Suppressor macrophage (primary cell): Measurements from ENCODE around the gene CFAP157.

Source experiments
- DNase-seq, 4 experiments: peaks; one replicate each; pipeline ENCODE4 v3.0.0-alpha.2; 2020 to 2022
- total RNA-seq, 17 experiments: gene quantifications; one replicate each; lab custom pipeline; 2026; ENCODE audit warnings: mixed read lengths in 6 of 17, inconsistent platforms in 3 of 17; lab: John Stamatoyannopoulos, UW

Gene CFAP157
- total RNA-seq: 0 to 2.3 (median 0.04) reads per million in 17 experiments

DNA sequence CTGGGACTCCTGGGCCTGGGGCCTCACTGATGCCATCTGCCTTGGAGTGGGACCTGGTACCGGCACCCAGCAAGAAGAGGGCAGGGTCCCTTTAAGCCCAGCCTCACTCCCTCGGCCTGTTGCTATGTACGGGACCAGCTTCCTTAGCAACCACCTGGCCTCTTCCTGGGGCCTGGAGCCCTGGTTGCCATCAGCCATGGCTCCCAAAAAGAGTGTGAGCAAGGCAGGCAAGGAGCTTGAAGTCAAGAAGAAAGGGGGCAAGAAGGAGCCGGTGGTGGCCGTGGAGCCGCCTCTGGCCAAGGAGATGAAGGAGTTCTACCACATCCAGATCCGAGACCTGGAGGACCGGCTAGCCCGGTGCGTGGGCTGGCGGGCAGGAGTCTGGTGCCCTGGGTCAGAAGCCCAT, at the start of gene CFAP157:
TSS of gene CFAP157 (plus strand) at position 153 of the 406 bp plus-strand sequence. CDS start at position 197, 44 bp downstream.
- DNase-seq: peak in 2 of 4 experiments; percentile 13 to 17

DNA sequence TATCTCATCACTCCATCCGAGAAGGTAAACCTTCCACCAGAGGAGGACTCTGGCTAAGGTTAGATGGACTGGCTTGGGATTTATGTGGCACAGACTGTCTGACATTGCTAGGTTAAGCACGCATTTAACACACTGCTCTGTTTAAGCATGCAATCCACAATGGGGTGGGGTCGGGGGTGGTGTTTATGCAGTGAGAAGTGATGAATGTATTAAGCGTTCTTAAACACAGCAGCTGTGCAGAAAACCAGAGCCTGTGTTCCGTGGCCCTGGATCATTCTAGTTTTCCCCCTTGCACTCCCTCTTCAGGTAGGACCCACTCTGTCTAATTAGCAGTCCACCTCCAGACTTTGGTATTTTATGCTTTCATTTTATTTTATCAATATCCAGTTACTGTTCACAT, 48.4 kb upstream of the CFAP157 start:
- DNase-seq: no peak

DNA sequence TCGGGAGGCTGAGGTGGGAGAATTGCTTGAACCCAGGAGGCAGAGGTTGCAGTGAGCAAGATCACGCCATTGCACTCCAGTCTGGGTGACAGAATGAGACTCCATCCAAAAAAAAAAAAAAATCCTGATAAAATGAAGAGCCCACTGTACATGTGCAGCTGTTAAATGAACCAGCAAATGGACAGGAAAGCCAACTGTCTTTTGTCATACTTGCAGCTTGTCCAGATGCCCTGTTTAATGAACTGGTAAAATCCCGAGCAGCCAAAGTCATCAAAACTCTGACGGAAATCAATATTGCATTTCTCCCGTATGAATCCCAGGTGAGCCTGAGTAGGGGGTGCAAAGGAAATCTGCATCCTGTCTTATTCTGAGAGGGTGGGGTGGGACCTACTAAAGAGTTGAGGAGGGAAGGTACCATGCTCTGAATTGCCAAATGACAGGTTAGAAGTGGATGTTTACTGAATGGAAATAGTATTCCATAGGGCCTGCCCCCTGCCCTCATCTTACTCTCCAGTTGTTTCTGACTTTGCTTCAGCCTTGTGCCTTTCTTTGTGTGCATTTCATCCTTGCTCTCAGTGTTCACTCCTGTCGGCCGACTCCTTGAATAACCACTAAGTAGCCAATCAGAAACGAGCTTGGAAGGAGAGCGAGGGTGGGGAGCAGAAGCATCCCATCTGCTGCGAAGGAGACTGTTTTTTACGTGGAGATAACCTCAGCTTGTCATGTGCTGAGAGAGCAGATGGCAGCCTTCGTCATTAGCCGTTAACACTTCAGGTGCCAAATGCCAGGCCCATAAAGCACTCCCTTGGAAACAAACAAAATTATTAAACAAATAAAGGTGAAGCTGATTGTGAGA, 45.7 kb upstream of the CFAP157 start:
- no peak for DNase-seq

DNA sequence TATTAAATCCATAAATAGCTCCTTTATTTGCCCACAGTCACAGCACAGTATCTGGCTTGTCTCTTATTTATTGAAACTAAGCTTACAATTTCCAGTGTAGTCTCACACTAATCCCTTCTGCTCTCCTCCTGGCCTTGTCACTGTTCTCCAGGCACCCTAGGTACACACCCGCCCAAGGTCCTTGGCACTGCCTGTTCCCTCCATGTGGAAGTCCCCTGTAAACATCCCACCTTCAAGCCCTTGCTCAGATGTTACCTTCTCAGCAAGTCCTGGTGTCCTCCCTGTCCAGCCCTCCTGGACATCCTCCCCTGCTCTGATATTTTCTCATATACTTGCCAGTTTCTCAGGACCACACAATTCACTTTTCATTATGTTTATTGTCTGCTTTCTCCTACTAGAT, 44.2 kb upstream of the CFAP157 start:
- no peak for DNase-seq

DNA sequence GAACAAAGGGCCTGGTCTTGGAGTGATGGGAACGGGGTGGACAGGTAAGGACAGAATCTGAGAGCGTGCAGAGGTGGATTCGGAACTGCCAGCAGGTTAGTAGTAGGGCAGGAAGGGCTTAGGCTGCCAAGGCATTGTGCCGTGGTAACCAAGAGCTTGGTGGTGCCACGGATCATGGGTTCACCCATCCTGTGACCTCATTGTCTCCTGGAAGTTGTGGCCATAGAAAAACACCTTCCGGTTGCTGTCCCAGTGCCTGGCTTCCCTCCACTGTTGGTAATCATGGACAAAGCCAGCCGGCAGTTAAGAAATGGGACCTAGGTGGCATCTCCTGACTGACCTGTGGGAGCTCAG, 42.5 kb upstream of the CFAP157 start:
- no peak for DNase-seq

DNA sequence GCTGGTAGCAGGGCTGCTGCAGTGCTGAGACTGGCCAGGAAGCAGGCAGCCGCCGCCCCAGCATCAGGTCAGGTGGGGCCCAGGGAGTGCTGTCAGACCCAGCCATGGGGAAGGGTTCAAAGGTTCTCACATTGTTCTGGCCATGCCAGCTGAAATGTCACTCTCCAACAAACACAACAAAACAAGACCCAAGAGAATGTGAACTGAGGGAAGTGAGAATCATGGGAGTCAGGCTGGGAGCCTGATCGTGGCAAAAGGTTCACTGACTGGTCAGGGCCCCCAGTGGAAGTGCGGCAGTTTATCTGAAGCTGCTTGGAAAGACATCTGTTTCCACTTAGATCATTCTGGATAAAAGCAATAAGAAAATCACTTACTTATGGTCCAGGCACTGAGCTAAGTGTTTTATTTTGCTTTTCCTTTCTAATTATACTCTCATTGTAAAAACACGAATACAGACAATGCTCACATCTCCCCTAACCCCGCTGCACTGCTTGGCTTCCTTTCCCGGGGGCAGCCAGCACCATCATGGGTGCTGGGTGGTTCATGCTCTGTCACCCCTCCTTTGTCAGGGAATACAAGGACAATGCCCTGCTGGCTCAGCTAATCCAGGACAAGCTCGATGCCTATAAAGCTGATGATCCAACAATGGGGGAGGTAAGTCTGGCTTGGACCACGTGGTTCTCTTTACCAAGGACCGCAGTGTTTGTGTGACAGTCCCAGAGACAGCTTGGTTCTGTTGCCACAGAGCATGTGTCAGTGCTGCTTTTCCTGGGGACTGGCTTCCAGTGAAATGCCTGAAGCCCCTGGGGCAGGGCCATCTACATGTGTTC, 41.9 kb upstream of the CFAP157 start:
- DNase-seq: no peak

DNA sequence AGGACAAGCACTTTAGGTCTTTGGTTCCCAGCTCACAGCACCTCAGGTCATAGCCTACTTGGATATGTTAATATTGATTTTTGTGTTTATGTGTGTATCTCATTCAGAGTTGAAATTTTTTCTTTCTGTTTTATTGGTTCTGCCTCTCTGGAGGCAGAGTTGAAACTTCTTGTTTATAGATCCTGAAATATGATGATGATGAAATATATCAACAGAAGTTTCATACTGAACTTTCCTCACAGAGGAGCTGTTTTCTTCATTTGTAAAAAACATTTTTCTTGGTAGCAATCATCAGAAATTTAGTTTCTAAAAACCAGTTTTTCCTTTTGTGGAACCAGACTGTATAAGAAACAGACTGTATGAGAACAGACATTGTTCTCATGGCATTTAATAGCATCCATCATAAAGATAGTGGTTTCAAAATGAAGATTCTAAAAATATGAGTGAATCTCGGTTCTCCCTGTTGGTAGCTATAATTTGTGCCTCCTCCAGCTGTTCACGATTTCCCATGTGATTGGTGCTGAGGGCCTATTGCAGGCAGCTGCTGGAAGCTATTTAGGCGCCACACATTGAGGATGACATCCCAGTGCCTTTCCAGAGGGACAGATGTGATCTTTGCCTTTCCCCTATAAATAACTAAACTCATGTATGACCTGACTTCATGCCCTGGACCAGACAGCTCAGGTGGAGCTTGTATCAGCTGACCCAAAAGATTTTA, 39.5 kb upstream of the CFAP157 start:
- DNase-seq: peak in 1 of 4 experiments; percentile 16

DNA sequence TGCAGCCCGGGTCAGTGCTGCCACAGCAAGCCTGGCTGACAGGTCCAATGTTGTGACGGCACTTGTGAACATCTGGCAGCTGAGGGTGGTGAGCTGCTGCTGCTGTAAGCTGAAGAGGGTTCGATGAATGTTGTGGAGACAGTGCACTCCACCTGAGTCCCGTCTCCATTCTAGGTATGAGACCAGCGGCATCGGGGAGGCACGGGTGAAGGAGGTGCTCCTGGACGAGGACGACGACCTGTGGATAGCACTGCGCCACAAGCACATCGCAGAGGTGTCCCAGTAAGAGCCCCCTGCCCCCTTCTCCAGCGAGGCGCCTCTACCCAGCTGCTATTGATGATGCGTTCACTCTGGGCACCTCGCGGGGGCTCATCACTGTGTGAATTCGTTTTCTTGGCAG, 38.9 kb upstream of the CFAP157 start:
- DNase-seq: no peak

DNA sequence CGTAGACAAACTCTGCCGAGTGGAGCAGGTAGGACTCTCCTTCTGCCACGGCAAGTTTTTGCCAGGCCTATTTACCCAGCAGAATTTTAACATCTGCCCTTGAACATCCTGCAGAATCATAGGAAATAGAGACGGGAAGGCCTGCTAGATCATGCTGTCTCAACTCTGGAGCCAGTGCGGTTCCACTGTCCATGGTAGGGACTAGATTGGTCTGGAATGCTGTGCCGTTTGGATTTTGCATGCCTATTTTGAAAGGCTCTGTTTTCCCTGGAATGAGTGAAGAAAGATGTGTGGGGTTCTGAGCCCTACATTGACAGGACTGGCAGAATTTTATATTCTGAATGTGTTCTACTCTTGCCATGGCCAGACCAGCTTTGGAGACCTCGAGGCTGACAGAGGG, 33.6 kb upstream of the CFAP157 start:
- DNase-seq: no peak

DNA sequence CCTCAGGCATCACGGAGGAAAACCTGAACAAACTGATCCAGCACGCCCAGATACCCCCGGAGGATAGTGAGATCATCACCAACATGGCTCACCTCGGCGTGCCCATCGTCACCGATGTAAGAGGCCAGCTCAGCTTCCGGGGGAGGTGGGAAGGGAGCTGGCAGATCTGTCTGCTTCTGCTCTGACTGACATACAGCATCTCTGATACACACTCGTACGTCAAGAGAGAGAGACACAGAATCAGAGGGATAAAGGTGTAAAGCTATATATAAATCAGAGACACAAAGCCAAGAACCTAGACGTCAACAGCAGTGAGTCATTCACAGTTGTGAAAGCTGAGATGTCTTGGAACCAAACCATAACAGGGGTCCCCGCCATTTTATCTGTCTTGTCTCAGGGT, 30.1 kb upstream of the CFAP157 start:
- no peak for DNase-seq

DNA sequence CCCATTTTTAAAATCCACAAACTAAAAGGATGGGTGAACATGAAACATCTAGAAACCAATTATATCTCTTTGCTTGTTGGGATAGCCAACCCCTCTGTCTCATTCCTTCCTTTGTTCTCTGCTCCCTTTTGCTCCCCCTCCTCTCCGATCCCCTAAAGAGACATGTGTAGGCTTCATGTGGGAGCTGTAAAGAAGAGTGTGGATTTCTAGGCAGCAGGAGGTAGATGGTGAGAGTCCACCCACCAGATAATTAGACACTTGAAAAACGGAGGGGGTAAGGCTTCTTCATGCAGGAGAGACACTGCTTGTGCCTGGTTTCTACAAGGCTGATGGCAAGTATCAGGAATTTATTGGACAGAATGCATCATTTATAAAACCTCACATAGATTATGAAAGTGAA, 27.3 kb upstream of the CFAP157 start:
- no peak for DNase-seq

DNA sequence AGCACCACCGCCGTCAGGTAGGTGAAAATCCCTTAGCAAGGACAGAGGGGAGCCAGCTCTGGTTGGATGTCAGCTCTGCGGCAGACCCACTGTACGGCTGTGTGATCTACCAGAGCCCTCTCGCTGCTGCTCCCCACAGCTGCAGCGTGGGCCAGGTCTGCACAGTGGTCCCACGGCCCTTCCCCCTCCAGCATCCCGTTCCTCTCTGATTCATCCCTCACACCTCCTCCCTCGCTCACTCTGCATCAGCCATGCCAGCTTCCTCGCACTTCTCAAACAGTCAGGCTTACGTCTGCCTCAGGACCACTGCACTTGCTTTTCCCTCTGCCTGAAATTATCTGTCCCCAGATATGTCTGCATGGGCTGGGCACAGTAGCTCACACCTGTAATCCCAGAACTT, 26.6 kb upstream of the CFAP157 start:
- no peak for DNase-seq

DNA sequence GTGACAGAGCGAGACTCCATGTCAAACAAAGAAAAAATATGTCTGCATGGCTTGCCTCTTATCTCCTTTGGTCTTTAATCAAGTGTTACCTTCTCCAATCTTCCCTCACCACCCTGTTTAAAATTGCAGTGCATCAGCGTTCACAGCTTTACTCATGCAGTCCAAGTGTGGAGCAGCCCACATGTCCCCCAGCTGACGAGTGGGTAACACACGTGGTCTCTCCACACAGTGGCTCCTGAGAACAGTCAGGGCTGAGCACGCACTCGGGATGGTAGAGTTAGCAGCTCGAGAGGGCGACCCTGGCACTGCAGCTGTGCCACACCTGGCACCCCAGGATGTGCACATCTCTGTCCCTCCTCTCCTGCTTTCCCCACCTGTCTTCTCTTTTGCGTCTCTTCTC, 25.9 kb upstream of the CFAP157 start:
- DNase-seq: no peak

DNA sequence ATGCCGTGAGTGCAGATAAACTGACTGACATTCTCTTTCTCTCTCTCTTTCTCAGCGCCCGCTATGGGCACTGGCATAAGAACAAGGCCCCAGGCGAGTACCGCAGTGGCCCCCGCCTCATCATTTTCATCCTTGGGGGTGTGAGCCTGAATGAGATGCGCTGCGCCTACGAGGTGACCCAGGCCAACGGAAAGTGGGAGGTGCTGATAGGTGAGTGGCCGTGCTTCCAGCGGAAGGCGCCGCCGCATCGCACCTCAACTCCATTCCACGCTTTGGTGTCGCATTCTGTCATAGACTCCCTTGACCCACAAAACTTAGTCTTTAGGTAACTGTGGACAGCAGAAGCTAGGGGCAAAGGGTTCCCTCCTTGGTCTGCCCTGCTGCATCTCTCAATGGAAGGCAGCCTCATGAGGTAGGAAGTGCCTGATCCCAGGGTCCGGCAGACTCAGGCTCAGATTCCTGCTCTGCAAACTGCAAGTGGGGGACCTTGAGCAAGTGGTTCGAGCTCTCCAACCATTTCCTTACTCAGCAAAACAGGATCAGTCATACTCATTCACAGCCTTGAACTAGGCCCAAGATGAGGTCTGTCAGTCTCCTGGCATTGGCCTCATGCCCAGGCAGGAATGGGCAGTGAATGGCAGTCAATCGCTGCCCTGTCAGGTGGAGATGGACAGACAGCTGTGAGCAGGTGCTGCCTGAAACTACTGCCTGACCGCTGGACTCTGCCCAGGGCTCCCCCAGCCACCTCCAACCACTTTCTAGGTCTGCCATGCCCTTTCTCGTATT, 24.2 kb upstream of the CFAP157 start:
- no peak for DNase-seq

DNA sequence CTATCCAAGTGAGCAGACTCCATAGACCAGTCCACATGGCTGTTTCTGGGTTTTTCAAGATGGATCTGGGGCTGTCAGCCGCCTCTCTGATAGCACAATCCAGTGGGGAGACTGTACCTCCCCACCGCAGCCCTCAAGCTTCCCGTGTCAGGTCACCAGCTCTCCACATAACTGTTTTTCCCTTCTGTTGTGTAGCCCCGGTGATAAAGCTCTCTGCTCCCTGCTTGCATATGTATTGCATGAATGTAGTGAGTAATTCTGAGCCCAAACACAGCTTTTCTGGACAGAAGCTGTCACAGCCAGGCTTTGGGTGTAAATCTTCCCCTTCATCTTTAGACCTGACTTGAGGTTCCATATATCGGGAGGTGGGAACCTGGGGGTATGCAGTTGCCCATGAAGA, 23.1 kb upstream of the CFAP157 start:
- DNase-seq: no peak

DNA sequence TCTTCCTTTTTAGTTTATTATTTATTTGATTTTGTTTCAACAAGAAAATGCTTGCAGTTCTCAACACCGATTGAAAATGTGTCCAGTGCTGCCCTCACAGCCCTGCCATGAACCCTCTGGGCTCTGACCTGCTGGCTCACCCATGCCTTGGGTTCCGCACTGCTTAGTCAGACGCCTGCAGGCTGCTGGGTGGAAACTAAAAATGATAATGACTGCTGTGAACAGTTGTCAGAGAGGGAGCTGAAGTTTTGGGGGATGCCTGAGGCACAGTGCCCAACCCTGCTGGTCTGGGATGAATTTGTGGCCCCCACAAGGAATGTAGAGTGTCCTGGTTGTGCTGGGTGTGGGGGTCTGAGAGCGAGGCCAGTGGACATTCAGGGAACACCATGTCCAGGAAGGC, 22.2 kb upstream of the CFAP157 start:
- no peak for DNase-seq

DNA sequence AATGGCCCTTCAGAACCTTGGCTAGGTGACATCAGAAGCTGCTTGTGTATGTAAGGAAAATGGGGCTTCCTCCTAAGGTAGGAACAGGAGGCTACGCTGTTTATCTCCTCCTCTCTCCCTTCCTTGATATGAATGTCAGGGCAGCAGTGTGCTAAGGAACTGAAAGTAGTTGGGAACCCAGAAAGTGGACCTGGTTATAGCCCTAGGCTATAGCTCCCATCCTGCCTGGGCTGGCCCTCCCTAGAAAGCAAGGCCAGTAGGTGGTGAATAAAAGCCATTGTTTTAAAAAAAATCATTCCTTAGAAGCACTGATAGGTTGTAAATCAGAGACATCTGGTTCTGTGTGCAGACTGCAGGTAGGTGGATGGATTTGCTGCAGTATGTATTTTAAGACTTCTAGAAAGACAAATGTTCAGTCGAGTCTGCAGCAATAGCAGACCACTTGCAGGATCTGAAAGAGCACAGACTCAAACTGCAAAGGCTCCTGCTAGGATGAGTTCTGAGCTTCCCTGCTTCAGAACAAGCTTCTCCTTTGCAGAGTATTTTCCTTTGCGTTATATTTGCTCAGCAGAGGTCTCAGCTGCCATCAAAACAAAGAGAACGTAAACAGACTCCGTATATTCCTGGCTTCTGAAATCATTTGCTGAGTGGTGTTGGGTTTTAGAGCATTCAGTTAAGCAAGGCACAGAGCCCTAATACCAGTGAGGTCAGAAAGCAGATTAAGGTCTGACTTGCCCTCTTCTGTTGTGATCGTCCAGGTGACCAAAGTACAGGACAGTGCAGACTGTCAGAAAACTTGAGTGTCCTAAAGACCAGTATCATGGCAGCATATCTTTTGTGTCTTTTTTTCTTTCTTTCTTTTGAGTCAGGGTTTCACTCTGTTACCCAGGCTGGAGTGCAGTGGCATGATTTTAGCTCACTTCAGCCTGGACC, 20.1 kb upstream of the CFAP157 start:
- no peak for DNase-seq

DNA sequence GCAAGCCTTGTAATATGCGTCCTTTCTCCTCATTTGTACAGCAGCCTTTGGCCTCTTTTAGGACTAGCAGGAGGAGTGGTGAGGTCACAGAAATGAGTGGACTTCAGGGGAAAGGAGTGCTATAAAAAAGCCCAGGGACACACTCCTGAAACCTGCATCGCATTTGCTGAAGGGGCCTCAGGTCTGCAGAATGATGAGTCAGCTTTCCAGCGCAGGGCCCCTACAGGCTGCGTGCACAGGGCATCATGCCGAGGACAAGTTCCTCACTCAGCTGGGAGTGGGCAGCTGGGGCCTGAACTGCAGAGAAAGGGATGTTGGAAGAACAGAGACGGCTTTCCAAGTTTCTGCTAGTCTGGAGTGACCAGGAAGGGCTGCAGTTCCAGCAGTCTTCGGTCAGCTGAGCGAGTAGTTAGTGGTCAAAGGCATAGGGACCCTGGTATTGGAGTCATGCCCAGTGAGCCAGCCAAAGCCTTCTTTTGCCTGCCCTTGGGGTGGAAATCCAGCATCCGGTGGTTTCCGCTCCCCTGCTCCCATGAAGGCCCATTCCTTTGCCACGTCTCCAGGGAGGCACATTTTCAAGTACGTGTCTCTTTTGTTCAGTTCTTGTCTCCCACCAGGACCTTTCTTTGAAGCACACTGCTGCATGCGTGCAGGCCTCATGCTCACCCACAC, 17.3 kb upstream of the CFAP157 start:
- no peak for DNase-seq

DNA sequence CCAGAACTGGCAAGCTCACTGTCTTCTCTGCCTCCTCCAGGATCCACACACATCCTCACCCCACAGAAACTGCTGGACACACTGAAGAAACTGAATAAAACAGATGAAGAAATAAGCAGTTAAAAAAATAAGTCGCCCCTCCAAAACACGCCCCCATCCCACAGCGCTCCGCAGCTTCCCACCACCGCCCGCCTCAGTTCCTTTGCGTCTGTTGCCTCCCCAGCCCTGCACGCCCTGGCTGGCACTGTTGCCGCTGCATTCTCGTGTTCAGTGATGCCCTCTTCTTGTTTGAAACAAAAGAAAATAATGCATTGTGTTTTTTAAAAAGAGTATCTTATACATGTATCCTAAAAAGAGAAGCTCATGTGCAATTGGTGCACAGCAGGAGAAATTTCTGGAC, 16.1 kb upstream of the CFAP157 start:
- DNase-seq: no peak

DNA sequence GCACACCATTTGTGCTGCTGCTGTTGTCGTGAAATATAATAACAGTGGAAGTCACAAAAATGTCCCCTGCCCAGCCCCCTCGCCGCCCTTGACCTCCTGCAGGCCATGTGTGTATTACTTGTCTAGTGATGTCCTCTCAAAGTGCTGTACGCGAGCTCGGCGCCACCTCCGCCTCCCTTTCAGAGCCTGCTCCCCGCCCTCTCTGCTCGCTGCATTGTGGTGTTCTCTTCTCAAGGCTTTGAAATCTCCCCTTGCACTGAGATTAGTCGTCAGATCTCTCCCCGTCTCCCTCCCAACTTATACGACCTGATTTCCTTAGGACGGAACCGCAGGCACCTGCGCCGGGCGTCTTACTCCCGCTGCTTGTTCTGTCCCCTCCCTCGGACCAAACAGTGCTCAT, 14.7 kb upstream of the CFAP157 start:
- no peak for DNase-seq

DNA sequence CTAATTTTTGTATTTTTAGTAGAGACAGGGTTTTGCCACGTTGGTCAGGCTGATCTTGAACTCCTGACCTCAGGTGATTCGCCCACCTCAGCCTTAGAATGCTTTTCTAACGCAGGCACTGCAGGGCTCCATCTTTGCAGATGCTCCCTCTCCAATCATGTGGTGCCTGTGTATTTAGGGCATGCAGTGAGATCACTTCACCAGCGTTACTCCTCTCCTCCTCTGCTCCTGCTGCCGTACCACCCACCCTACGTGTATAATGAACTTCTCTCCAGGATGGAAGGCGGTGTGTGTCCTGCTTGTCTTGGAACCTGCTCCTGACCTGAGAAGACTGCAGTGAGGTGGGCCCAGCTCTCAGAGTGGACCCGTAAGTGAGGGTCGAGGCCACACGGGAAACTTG, 13.6 kb upstream of the CFAP157 start:
- no peak for DNase-seq
